Cardiac fibroblast (primary cell): ENCODE data around the gene HS3ST4.

ENCODE experiments used
- DNase-seq, 2 donors: peaks; one replicate each; pipeline versions ENCODE4 v3.0.0 to v3.0.0-alpha.2; 2010; ENCODE audit warnings: low read depth in 2 of 2
- H3K4me3 ChIP-seq, 2 donors: replicated peaks in 1 of 2; 1 replicate in 1 of 2; 2 replicates in 1 of 2; pipeline ENCODE4 v1.5.1; 2011; ENCODE audit warnings: low read depth in 2 of 2, low read length in 2 of 2, mild to moderate bottlenecking in 2 of 2, moderate library complexity in 1 of 2
- CTCF ChIP-seq: IDR thresholded peaks from one replicate; pipeline ENCODE4 v1.5.1; 2011; ENCODE audit warnings: low read depth, mild to moderate bottlenecking, low read length, inconsistent platforms

The HS3ST4 gene

DNA sequence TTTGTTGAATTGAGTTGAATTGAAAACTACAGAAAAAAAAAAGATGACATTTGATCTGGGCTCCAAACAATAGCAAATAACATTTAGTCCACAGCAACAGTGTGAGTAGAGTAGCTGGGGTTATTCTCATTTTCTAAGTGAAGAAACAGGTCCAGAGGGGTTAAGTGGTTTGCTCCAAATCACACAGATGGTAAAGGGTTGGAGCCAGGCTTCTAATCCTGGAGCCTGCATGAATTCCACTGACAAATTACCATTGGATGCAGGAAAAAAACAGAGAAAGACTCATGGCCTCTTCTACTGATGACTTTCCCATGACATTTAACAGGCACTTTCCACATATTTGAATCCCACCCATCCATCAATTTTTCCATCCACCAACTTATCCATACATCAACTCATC is 182.4 kb downstream of the HS3ST4 start:
- no peak overlapping the region for H3K4me3 ChIP-seq
- DNase-seq: no peak
- TF ChIP-seq CTCF: no peak

DNA sequence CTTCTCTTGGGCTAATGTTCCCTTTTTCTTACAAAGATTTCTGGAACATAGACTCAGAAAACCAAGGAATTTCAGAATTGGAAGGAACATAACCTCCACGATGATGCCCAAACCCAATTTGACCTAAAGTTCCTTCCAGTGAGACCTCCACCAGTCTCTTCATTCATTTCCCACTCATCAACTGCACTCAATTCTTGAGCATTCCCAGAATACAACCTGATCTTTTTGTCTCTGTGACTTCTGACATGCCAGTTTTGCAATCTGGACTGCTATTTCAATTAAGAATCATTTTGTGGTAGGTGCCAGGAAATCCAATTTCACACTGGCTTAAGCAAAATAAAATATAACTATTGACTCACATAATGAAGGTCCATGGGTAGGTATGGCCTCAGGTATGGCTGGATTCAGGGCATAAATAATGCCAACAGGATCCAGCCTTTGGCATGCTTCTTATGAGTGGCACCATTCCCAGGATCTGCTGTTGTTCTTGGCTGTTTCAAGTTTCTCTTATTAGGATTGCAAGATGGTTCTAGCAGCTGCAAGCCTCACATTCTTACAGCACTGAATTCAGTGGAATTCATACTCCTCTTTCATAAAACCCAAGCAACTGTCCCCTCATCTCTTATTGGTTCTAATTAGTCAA is 184.3 kb downstream of the HS3ST4 start:
- no peak overlapping the region for H3K4me3 ChIP-seq
- TF ChIP-seq CTCF: no peak
- no peak for DNase-seq

DNA sequence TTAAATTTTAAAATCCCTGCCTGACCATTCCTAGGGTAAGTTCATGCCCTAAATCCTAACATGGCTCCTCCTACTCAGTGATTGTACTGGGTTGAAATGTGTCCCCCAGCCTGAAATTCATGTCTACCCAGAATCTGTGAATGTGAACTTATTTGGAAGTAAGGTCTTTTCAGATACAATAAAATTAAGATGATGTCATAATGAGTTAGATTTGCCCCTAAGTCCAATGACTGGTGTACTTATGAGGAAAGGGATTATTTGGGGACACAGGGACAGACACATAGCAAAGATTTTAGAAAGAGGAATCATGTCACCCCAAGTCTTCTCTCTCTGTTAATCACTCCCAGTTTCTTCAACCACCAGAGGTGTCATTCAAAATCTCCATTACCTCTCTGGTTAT is 185.3 kb downstream of the HS3ST4 start:
- DNase-seq: no peak
- TF ChIP-seq CTCF: no peak
- no peak overlapping the region for H3K4me3 ChIP-seq

- no peak for DNase-seq
- H3K4me3 ChIP-seq: no peak overlapping the region
- no peak for TF ChIP-seq CTCF
Measured at GRCh38 chr16:25886598-25886997, 194.8 kb downstream of the HS3ST4 start.

- TF ChIP-seq CTCF: no peak
- no peak overlapping the region for H3K4me3 ChIP-seq
- no peak for DNase-seq
Measured at GRCh38 chr16:25888868-25889267, 197.1 kb downstream of the HS3ST4 start.

GRCh38 chr16:25893332-25893731 is 201.6 kb downstream of the HS3ST4 start:
- TF ChIP-seq CTCF: no peak
- no peak overlapping the region for H3K4me3 ChIP-seq
- no peak for DNase-seq

DNA sequence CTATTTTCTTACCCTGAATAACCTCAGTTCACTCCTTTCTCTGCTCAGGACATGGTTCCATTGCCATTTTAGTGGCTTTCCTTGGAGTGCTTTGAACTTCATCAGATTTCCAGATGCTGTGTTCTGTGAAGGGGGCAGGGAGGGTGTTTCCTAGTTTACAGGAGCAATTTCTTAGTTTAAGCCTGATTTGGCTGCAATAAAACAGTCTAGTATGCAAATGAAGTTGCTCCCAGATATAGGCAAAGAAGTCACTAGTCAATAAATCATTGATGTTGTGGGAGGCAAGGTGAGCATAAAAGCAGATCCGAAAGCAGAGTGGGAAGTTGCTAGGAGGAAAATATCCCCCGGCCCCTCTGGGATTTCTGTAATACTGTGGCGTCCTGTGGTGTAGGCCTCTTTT is 202.3 kb downstream of the HS3ST4 start:
- DNase-seq: no peak
- TF ChIP-seq CTCF: no peak
- H3K4me3 ChIP-seq: no peak overlapping the region
